ENCODE results near the gene C10orf67.

The C10orf67 gene

DNA sequence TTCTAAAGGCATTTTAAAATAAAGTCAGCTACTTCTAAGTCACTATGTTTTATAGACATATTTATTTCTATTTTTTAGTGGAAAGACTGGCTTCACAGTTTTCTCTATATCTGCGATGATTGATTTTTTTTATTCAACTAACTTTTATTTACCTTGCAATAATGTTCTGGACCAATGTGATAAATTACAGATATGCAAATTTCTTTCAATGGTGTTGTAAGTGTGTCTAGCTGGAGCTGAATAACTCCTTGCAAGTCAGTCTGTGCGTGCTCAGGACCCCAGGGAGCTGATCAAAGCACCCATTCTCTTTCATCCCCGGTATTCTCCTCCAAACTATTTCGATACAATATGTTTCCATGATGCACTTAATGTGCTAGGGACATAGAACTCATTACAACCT, 142.8 kb downstream of the C10orf67 start:
- Histone ChIP-seq H2AFZ (ENCODE audit: low read depth, low read length) (no peak overlapping the region), H3K9me3 (ENCODE audit: low read length) (no peaks in the 10 kb centered on the region), H3K27me3 (ENCODE audit: insufficient read depth, low read length) (peaks cover 80% of the 10 kb centered on the region), H3K36me3 (ENCODE audit: insufficient read depth, low read length) (no peaks in the 10 kb centered on the region), H3K4me3 (ENCODE audit: low read length) (no peak overlapping the region), H3K4me1 (ENCODE audit: insufficient read depth, low read length) (peaks cover 19% of the 10 kb centered on the region)

DNA sequence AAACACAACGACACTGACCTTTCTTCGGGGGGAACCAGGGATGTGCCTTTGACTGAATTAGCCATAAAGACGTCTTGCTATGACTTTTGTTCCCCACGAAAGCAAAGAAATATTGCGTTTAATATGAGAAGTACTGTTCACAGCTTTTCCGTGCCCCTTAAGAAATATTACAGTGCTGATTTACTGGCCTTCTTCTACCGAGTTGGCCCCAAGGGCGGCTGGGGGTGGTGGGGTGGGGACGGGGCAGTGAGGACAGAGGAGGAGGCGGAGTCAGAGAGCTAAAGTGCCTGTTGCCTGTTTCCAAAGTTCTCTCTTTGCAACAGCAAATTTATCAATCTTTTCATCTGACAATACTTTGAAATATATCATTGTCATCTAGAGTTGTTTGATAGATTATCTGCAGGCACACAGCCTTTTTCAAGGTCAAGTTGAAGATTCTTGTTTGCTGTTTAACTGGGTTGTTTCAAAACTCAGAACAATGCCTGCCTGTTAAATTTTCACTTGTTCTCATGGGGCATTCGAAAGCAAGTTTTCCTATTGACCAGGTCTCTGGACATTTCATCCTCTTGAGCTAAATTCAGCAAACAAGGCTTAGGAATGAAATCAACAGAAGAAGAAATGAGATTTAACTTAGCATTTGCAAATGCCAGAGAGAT, 143.5 kb downstream of the C10orf67 start:
- H3K27me3 ChIP-seq (ENCODE audit: insufficient read depth, low read length), result peaks cover 87% of the 10 kb centered on the region
- H3K4me1 ChIP-seq (ENCODE audit: insufficient read depth, low read length), result peaks cover 18% of the 10 kb centered on the region
- H3K36me3 ChIP-seq (ENCODE audit: insufficient read depth, low read length), result no peaks in the 10 kb centered on the region
- no peak overlapping the region for H2AFZ ChIP-seq (ENCODE audit: low read depth, low read length)
- H3K4me3 ChIP-seq (ENCODE audit: low read length), result no peak overlapping the region
- no peaks in the 10 kb centered on the region for H3K9me3 ChIP-seq (ENCODE audit: low read length)

DNA sequence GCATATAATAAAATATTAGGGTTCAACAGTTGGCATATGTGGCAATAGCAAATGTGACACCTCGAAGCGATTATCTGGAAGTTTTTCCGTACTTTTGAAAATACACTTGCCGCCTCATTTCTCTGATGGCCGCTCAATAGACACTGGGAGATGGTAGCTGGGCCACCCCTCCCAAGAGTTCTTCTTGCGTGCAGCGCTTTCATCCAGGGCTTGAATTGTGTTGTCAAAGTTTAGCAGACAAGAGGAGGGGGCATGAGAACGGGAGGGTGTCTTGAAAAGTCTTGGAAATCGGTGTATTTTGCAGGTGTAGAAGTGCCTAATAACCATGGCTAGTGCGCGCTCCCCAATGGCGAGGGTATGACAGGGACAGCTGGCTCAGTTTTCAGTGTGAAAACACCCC, 144.0 kb downstream of the C10orf67 start:
- Histone ChIP-seq H3K9me3 (ENCODE audit: low read length) (no peaks in the 10 kb centered on the region), H2AFZ (ENCODE audit: low read depth, low read length) (no peak overlapping the region)

DNA sequence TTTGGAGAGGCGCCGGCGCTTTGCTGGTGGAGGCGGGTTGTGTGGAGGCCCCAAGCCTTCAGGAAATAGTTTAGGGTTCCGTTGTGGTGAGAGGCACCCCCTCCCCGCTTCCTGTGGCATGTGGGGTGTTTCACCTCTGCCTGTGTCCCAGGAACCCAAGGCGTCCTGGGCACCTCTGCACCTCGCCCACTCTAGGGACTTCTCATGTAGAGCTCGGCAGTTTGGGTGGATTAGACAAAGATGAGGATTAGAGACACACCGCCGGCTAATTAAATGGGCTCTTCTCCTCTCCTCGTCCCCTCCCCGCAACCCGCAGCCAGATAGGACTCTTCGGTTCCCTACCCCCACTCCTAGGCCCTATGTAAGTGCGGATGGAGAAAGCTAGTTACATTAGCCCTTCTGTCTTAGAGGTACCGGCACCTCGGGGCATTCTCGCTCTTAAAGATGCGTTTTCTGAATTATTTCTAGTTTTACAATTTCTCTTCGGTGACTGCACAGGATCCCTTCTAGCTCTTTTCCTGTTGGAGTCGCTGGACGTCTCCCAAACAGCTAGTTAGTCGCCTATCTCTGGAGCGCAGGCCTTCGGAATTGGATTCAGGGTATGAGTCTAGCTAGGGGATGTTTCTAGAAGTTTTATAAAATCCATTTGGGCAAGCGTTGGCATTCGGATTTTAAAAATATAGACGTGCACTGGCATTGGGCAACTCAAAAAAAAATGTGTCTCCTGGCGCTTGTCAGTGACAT, 144.7 kb downstream of the C10orf67 start:
- Histone ChIP-seq H3K4me1 (ENCODE audit: insufficient read depth, low read length) (peaks cover 18% of the 10 kb centered on the region), H3K9me3 (ENCODE audit: low read length) (no peaks in the 10 kb centered on the region), H3K36me3 (ENCODE audit: insufficient read depth, low read length) (no peaks in the 10 kb centered on the region), H2AFZ (ENCODE audit: low read depth, low read length) (no peak overlapping the region), H3K27me3 (ENCODE audit: insufficient read depth, low read length) (peaks cover 99% of the 10 kb centered on the region), H3K4me3 (ENCODE audit: low read length) (no peak overlapping the region)

More for the DNA sequence above, 144.0 kb downstream of the C10orf67 start:
- Histone ChIP-seq H3K4me3 (ENCODE audit: low read length) (no peak overlapping the region), H3K4me1 (ENCODE audit: insufficient read depth, low read length) (peaks cover 19% of the 10 kb centered on the region), H3K36me3 (ENCODE audit: insufficient read depth, low read length) (no peaks in the 10 kb centered on the region), H3K27me3 (ENCODE audit: insufficient read depth, low read length) (peaks cover 92% of the 10 kb centered on the region)

DNA sequence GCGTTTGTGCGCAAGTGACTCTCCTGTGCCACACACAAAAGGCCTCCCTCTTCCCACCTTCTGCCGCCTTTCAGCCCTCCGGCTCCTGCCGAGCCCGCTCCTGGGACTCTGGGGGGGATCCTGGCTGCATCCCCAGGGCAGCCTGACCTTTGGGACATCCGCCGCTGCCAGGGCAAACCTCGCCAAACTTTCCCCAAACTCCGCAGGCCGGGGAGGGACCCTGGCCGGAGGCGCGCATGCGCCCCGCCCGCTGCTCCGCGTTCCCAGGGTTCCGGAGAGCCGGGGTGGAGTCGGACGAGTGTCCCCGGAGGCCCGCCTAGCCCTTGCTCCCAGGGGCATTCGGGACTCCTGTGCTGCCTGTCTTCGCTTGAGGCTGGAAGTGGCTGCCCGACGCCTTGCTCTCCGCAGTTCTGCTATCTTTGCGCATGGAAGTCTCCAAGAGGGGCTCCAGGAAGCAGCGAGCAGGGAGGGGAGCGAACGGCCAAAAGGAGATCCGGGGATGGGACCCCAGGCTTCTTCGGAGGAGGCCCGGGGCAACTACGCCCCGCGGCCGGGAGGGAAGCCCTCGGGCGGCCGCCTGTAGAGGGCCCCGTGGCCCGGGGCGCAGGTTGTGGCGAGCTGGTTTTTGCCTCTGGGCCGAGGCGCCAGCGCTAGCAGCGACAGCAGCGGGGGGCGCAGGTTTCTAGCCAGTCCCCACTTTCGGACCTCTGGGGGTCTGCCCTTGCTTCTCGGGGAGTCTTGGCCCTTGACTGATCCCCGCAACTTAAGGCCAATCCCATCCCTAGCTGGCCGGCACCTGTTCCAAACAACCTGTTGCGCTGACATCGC, 145.4 kb downstream of the C10orf67 start:
- Histone ChIP-seq H3K36me3 (ENCODE audit: insufficient read depth, low read length) (no peaks in the 10 kb centered on the region), H2AFZ (ENCODE audit: low read depth, low read length) (no peak overlapping the region), H3K4me3 (ENCODE audit: low read length) (no peak overlapping the region), H3K4me1 (ENCODE audit: insufficient read depth, low read length) (peaks cover 14% of the 10 kb centered on the region), H3K27me3 (ENCODE audit: insufficient read depth, low read length) (peaks cover 99% of the 10 kb centered on the region), H3K9me3 (ENCODE audit: low read length) (no peaks in the 10 kb centered on the region)

DNA sequence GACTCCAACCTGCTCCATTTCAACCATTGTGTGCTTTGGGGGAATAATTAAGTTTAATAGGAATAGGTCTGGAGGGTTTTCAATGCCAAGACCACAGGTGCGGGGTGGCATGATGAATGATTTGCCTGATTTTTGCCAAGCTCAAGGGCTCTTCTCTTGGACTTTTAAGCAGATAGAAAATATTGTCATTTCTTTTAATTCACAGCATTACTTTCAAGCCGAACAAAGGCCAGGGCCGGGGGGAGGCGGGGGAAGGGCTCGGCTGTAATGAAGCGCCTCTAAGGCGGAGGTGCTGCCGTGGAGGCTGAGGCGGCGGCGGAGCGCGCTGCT, 146.0 kb downstream of the C10orf67 start:
- H2AFZ ChIP-seq (ENCODE audit: low read depth, low read length), result no peak overlapping the region
- H3K9me3 ChIP-seq (ENCODE audit: low read length), result no peaks in the 10 kb centered on the region
- no peak overlapping the region for H3K4me3 ChIP-seq (ENCODE audit: low read length)
- H3K27me3 ChIP-seq (ENCODE audit: insufficient read depth, low read length), result peaks cover 98% of the 10 kb centered on the region
- no peaks in the 10 kb centered on the region for H3K36me3 ChIP-seq (ENCODE audit: insufficient read depth, low read length)
- peaks cover 14% of the 10 kb centered on the region for H3K4me1 ChIP-seq (ENCODE audit: insufficient read depth, low read length)

DNA sequence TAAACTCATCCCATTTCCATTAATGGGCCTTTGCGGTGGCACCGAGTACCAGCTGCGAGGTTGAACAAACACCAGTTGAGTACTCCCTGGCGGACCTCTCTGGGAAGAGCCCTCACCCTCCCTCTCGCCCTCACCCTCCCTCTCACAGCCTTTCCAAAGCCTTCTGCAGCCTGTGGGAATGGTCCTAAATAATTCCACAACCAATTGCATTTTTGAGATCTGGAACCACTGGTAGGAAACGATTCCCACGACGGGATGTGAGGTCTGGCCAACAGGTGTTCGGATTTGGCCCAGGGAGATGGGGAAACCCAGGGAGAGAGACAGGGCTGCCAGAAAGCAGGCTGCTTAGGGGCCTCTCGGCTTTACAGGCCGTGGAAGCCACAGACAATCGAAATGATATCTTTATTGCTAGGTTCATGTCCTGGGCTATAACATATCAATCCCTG, 147.2 kb downstream of the C10orf67 start:
- H2AFZ ChIP-seq (ENCODE audit: low read depth, low read length), result no peak overlapping the region
- no peaks in the 10 kb centered on the region for H3K9me3 ChIP-seq (ENCODE audit: low read length)
- H3K36me3 ChIP-seq (ENCODE audit: insufficient read depth, low read length), result no peaks in the 10 kb centered on the region
- peaks cover 14% of the 10 kb centered on the region for H3K4me1 ChIP-seq (ENCODE audit: insufficient read depth, low read length)
- no peak overlapping the region for H3K4me3 ChIP-seq (ENCODE audit: low read length)
- H3K27me3 ChIP-seq (ENCODE audit: insufficient read depth, low read length), result peaks cover 96% of the 10 kb centered on the region

DNA sequence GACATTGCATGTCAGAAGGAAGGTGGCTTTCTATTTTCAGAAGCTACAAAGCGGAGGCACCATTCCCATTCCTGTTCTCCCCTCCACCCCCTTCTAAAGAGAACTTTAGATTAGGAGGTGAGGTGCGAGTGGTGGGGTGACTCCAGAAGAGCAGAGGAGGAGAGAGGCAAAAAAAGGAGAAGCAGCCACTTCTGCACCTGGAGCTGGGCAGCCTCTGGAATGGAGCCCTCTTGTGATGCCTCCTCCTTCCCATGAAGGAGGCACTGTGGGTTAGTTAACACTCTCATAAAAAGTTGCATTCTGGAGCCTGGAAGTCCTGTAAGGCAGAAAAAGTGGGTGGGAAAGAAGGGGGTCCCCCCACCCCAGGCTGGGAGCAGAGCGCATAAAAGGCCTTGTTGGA, 147.7 kb downstream of the C10orf67 start:
- Histone ChIP-seq H3K36me3 (ENCODE audit: insufficient read depth, low read length) (no peaks in the 10 kb centered on the region), H3K27me3 (ENCODE audit: insufficient read depth, low read length) (peaks cover 96% of the 10 kb centered on the region), H3K4me1 (ENCODE audit: insufficient read depth, low read length) (peaks cover 15% of the 10 kb centered on the region), H3K4me3 (ENCODE audit: low read length) (no peak overlapping the region), H3K9me3 (ENCODE audit: low read length) (no peaks in the 10 kb centered on the region), H2AFZ (ENCODE audit: low read depth, low read length) (no peak overlapping the region)

DNA sequence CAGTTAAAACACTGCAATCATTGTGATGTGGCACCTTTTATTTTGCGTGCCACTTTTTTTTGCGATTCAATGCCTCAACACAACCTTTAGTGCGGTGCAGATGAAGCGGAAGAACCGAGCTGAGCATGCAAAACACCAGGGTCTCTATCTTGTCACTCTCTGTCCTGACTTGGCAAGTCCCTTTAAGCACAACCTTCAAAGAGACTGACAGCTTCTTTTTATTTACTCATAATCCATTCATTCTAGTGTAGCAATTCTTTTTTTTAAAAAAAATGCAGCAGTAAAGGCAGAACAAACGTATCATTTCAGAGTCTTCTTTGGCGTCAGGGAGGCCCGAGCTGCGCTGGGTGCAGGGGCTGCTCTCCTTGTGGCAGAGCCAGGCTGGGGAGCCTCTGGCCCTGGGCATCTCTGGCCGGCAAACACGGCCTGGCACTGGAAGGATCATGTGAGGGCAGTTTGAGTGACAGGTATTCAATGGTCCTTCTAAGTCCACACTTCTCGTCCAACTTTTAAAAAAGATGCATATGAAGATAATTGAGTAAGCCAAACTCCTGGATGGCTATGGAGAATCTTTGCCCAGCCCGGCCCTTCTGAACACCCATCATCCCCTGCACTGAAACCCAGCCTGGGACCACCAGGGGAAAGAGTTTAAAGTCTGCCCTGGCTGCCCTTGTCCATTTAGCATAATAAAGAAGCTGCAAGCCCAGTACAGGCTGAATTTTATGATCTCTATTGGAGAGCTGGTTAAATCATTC, 148.6 kb downstream of the C10orf67 start:
- no peaks in the 10 kb centered on the region for H3K9me3 ChIP-seq (ENCODE audit: low read length)
- no peaks in the 10 kb centered on the region for H3K36me3 ChIP-seq (ENCODE audit: insufficient read depth, low read length)
- peaks cover 24% of the 10 kb centered on the region for H3K4me1 ChIP-seq (ENCODE audit: insufficient read depth, low read length)
- peaks cover 97% of the 10 kb centered on the region for H3K27me3 ChIP-seq (ENCODE audit: insufficient read depth, low read length)
- no peak overlapping the region for H2AFZ ChIP-seq (ENCODE audit: low read depth, low read length)
- no peak overlapping the region for H3K4me3 ChIP-seq (ENCODE audit: low read length)

DNA sequence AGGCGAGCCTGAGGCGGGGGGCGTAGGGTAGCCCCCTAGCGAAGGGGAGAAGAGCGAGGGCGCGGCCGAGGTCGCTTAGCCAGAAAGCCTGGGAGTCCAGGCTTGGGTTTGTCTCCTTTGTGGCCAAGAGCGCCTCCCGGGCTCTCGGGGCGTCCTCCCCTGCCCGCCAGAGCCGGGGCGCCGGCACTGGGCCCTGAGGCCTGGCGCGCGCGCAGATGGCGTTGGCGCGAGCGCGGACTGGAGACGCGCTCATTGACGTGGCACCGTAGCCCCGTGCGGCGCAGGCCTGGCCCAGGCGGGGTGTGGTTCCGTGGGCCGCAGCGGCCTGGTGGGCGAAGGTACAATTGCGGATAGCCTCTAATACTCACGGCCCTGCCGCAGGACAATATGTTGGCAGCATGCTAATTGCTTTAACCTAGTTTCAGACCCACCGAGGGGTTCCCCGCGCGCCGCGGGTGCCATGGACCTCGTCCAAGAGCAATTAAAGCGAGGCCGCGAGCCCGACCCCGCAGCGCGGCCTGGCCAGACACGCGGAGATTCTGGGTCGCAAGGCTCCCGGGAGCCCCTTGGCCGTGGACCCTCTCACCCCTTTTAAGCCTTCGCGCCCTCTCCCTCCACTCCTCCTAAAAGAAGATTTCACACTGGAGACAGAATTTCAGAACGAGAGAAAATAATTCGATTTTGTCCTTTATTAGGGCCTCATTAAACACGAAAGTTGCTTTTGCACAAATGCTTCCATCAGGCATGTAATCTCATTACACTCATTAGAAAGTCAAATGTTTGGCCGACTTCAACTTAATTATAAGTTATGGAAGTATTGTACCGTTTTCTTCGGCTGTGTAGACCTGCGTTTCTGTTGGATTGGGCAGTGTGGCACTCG, 149.4 kb downstream of the C10orf67 start:
- Histone ChIP-seq H3K27me3 (ENCODE audit: insufficient read depth, low read length) (peaks cover 97% of the 10 kb centered on the region), H2AFZ (ENCODE audit: low read depth, low read length) (no peak overlapping the region), H3K36me3 (ENCODE audit: insufficient read depth, low read length) (no peaks in the 10 kb centered on the region), H3K4me1 (ENCODE audit: insufficient read depth, low read length) (peaks cover 31% of the 10 kb centered on the region), H3K4me3 (ENCODE audit: low read length) (no peak overlapping the region), H3K9me3 (ENCODE audit: low read length) (no peaks in the 10 kb centered on the region)

DNA sequence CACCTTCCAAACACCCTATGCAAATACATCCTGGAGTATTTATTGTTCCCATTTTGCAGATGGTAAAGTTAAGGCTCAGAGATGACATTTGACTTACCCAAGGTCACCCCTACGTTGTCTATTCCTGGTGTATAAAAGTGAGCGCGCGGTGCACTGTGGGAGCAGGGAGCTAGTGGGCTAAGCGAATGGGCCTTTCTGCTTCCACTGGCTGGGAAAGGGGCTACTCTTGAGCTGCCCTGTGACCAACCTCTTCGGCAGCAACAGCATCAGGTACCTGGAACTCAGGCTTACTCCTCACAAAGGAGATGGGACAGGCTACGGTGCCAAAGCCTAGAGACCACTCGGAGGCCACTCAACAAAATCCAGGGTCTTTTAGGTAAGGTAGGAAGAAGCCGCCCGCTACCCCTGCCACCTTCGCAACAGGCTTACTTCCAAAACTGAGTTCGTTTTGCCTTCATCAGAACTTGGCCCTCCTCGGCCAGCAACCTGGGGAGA, 150.1 kb downstream of the C10orf67 start:
- no peaks in the 10 kb centered on the region for H3K9me3 ChIP-seq (ENCODE audit: low read length)
- H3K4me3 ChIP-seq (ENCODE audit: low read length), result no peak overlapping the region
- H3K4me1 ChIP-seq (ENCODE audit: insufficient read depth, low read length), result peaks cover 33% of the 10 kb centered on the region
- peaks cover 95% of the 10 kb centered on the region for H3K27me3 ChIP-seq (ENCODE audit: insufficient read depth, low read length)
- no peaks in the 10 kb centered on the region for H3K36me3 ChIP-seq (ENCODE audit: insufficient read depth, low read length)
- H2AFZ ChIP-seq (ENCODE audit: low read depth, low read length), result no peak overlapping the region

All from neuron (in vitro differentiated cells).